Caco-2 (cell line): ENCODE measurements around the gene PLXNC1. TPM values are rescaled to one million over a fixed set of nuclear protein-coding genes. Genes with fewer than 3 reads are reported as not detected.

Experiments
- BruUV-seq: library from RNA; stranded (reverse); fragments of 400-500 nt; replicated peaks from 2 replicates; lab custom pipeline; 2021; lab: Mats Ljungman, UMichigan
- CTCF ChIA-PET: fragments of 300-600 bp; sonication (Branson Sonifier 250); formaldehyde crosslinking; loops from one replicate; lab custom pipeline; 2022; ENCODE audit warnings: antibody characterized with exemption; lab: Charles Lee
- POLR2A ChIA-PET: fragments of 300-600 bp; sonication (Branson Sonifier 250); formaldehyde crosslinking; loops from one replicate; lab custom pipeline; 2022; ENCODE audit warnings: antibody characterized with exemption; lab: Charles Lee
- DNase-seq, 2 experiments: peaks; one replicate each; pipeline versions ENCODE4 v3.0.0 to v3.0.0-alpha.2; 2020 to 2022
- H3K27me3 ChIP-seq: replicated peaks from 2 replicates; pipeline ENCODE4 v1.6.0; 2011; ENCODE audit warnings: low read length; ENCODE audit not compliant: control insufficient read depth, insufficient read depth
- H3K36me3 ChIP-seq: 2 replicates; pipeline ENCODE4 v1.5.1; 2011; ENCODE audit warnings: low read length; ENCODE audit not compliant: control insufficient read depth, insufficient read depth
- H3K4me1 ChIP-seq: fragments of 250-450 bp; sonication (Bioruptor Pico); 2 replicates; pipeline ENCODE4 v1.5.1; 2020; ENCODE audit warnings: mild to moderate bottlenecking
- H3K4me3 ChIP-seq: 2 replicates; pipeline ENCODE4 v1.5.1; 2011; ENCODE audit warnings: low read depth, mild to moderate bottlenecking, control low read depth, low read length
- H3K9me3 ChIP-seq: fragments of 250-450 bp; sonication (Bioruptor Pico); 2 replicates; pipeline ENCODE4 v1.5.1; 2020; ENCODE audit warnings: mild to moderate bottlenecking, moderate library complexity
- H3K27ac Mint-ChIP-seq: one replicate; pipeline ENCODE4 v1.8.0; 2022; ENCODE audit warnings: mixed read lengths; ENCODE audit not compliant: unreplicated experiment
- H3K27me3 Mint-ChIP-seq: one replicate; pipeline ENCODE4 v1.8.0; 2022; ENCODE audit warnings: mixed read lengths; ENCODE audit not compliant: insufficient read depth, unreplicated experiment
- H3K36me3 Mint-ChIP-seq: one replicate; pipeline ENCODE4 v1.8.0; 2022; ENCODE audit warnings: mild to moderate bottlenecking, mixed read lengths; ENCODE audit not compliant: insufficient read depth, unreplicated experiment
- H3K4me1 Mint-ChIP-seq: one replicate; pipeline ENCODE4 v1.8.0; 2022; ENCODE audit warnings: low read depth, mixed read lengths; ENCODE audit not compliant: unreplicated experiment
- H3K4me3 Mint-ChIP-seq: one replicate; pipeline ENCODE4 v1.8.0; 2022; ENCODE audit warnings: mild to moderate bottlenecking, moderate library complexity, mixed read lengths; ENCODE audit not compliant: unreplicated experiment
- H3K9me3 Mint-ChIP-seq: one replicate; pipeline ENCODE4 v1.8.0; 2022; ENCODE audit warnings: mixed read lengths; ENCODE audit not compliant: unreplicated experiment
- CTCF ChIP-seq, 2 experiments: fragments of 200-600 bp in 1 of 2; IDR thresholded peaks; 1 replicate in 1 of 2; 2 replicates in 1 of 2; pipeline versions ENCODE4 v1.5.1 to v1.8.0; 2011 to 2022; ENCODE audit warnings: antibody characterized with exemption in 1 of 2, control low read depth in 1 of 2, inconsistent platforms in 1 of 2, low read depth in 1 of 2, low read length in 1 of 2, mild to moderate bottlenecking in 1 of 2, moderate library complexity in 1 of 2; ENCODE audit not compliant: insufficient read depth in 1 of 2, severe bottlenecking in 1 of 2, unreplicated experiment in 1 of 2
- intact Hi-C: fragments of 100-400 bp; cut with micrococcal nuclease; formaldehyde crosslinking; loops from one replicate; pipeline ENCODE4 v1.10.0; 2022; ENCODE audit not compliant: unreplicated experiment
- total RNA-seq: library from RNA; stranded (reverse); gene quantifications from 2 replicates; pipeline ENCODE4 v1.2.3, GENCODE V29; 2022

PLXNC1 gene
- total RNA-seq, 1 experiment from 2014 or later, result 41.3 TPM

- no peak overlapping the region for H3K27ac Mint-ChIP-seq
- H3K27me3 ChIP-seq, result no peaks in the 10 kb centered on the region
- no peaks in the 10 kb centered on the region for H3K36me3 Mint-ChIP-seq
- H3K4me3 ChIP-seq, result peak overlapping the region; percentile 50
- no peaks in the 10 kb centered on the region for H3K9me3 Mint-ChIP-seq
- peak; percentile 78 to 81 for TF ChIP-seq CTCF (IDR thresholded peaks at IDR 0.05; ENCODE audit: insufficient read depth in 1 of 2, low read depth in 1 of 2, low read length in 1 of 2, severe bottlenecking in 1 of 2, unreplicated experiment in 1 of 2)
- intact Hi-C loops, result loop anchor here (1.0 to 5.0 kb wide), 7 partner anchors 110 to 599 kb away; no protein-coding TSS in a partner anchor
- POLR2A ChIA-PET, result interaction anchor here (1.2 kb wide), 1 partner anchor 532 kb away, joined by 5 read pairs; no protein-coding TSS in a partner anchor
- CTCF ChIA-PET, result interaction anchor here (0.6 to 3.5 kb wide), 49 partner anchors 10 to 1005 kb away, joined by 3 to 60 read pairs (median 3); partner anchors contain the start of genes MRPL42 and SOCS2
- peak overlapping the region; percentile 79 for H3K4me3 Mint-ChIP-seq
- no peaks in the 10 kb centered on the region for H3K9me3 ChIP-seq
- H3K4me1 Mint-ChIP-seq, result peaks cover 11% of the 10 kb centered on the region
- TSS peak; percentile 69 for BruUV-seq
- peak; percentile 82 to 85 for DNase-seq
- H3K36me3 ChIP-seq, result no peaks in the 10 kb centered on the region
- peaks cover 28% of the 10 kb centered on the region for H3K4me1 ChIP-seq
- H3K27me3 Mint-ChIP-seq, result no peaks in the 10 kb centered on the region
These were observed 46.4 kb upstream of the PLXNC1 start for GRCh38 chr12:94101738-94102660.

GRCh38 chr12:94103986-94104385 lies 44.4 kb upstream of the PLXNC1 start:
- no TSS peak for BruUV-seq
- H3K4me1 Mint-ChIP-seq, result peaks cover 10% of the 10 kb centered on the region
- no peak for DNase-seq
- CTCF ChIA-PET, result interaction anchor here (0.6 to 3.5 kb wide), 2 partner anchors 134 to 601 kb away, joined by 3 to 60 read pairs; no protein-coding TSS in a partner anchor
- no peaks in the 10 kb centered on the region for H3K27me3 Mint-ChIP-seq
- no peak for TF ChIP-seq CTCF (IDR thresholded peaks at IDR 0.05; ENCODE audit: insufficient read depth in 1 of 2, low read depth in 1 of 2, low read length in 1 of 2, severe bottlenecking in 1 of 2, unreplicated experiment in 1 of 2)
- Histone ChIP-seq H3K4me3 (no peak overlapping the region), H3K4me1 (peaks cover 23% of the 10 kb centered on the region), H3K36me3 (no peaks in the 10 kb centered on the region), H3K27me3 (no peaks in the 10 kb centered on the region), H3K9me3 (no peaks in the 10 kb centered on the region)
- H3K4me3 Mint-ChIP-seq, result no peak overlapping the region
- POLR2A ChIA-PET, result no interaction called here
- no peaks in the 10 kb centered on the region for H3K36me3 Mint-ChIP-seq
- H3K27ac Mint-ChIP-seq, result no peak overlapping the region
- H3K9me3 Mint-ChIP-seq, result no peaks in the 10 kb centered on the region
- intact Hi-C loops, result loop anchor here (2.0 to 5.0 kb wide), 3 partner anchors 112 to 601 kb away; no protein-coding TSS in a partner anchor

GRCh38 chr12:94107910-94108309 lies 40.5 kb upstream of the PLXNC1 start:
- CTCF ChIA-PET, result no interaction called here
- H3K27me3 ChIP-seq, result no peaks in the 10 kb centered on the region
- intact Hi-C loops, result no loop called here
- no TSS peak for BruUV-seq
- DNase-seq, result no peak
- no peaks in the 10 kb centered on the region for H3K36me3 Mint-ChIP-seq
- no peak overlapping the region for H3K4me3 Mint-ChIP-seq
- H3K27me3 Mint-ChIP-seq, result no peaks in the 10 kb centered on the region
- 0 out of 2 replicates have a peak, but pooled peaks cover 5% of the 10 kb centered on the region for H3K4me1 ChIP-seq
- no peaks in the 10 kb centered on the region for H3K4me1 Mint-ChIP-seq
- H3K9me3 ChIP-seq, result no peaks in the 10 kb centered on the region
- POLR2A ChIA-PET, result no interaction called here
- no peak overlapping the region for H3K27ac Mint-ChIP-seq
- no peak overlapping the region for H3K4me3 ChIP-seq
- no peaks in the 10 kb centered on the region for H3K9me3 Mint-ChIP-seq
- no peak for TF ChIP-seq CTCF (IDR thresholded peaks at IDR 0.05; ENCODE audit: insufficient read depth in 1 of 2, low read depth in 1 of 2, low read length in 1 of 2, severe bottlenecking in 1 of 2, unreplicated experiment in 1 of 2)
- H3K36me3 ChIP-seq, result no peaks in the 10 kb centered on the region
